IMR-90 (cell line): ENCODE data around the gene RAB43. TPM values are rescaled to one million over a fixed set of nuclear protein-coding genes. Genes with fewer than 3 reads are reported as not detected.

Experiments used
- ATAC-seq: fragments of 200-7000 bp; cut with Tn5 transposase; 2 replicates; pipeline ENCODE4 v1.9.1; 2020; ENCODE audit warnings: low read depth, mild to moderate bottlenecking, moderate library complexity
- BruUV-seq: library from RNA; stranded (reverse); fragments of 400-500 nt; replicated peaks from 2 replicates; lab custom pipeline; 2021; lab: Mats Ljungman, UMichigan
- CTCF ChIA-PET: fragments of 300-600 bp; formaldehyde crosslinking; extraction: SDS; loops from one replicate; lab custom pipeline; 2021; ENCODE audit warnings: antibody characterized with exemption; lab: Yijun Ruan, JAX
- POLR2A ChIA-PET: fragments of 300-600 bp; sonication (Branson Sonifier 250); formaldehyde crosslinking; loops from one replicate; lab custom pipeline; 2022; ENCODE audit warnings: antibody characterized with exemption; ENCODE audit not compliant: unreplicated experiment; lab: Charles Lee
- DNase-seq: peaks from one replicate; pipeline ENCODE4 v3.0.0; 2013
- H2AFZ ChIP-seq: replicated peaks from 2 replicates; pipeline ENCODE3; 2013; ENCODE audit warnings: low read length, mild to moderate bottlenecking; ENCODE audit not compliant: poor library complexity
- H2AK5ac ChIP-seq: 2 replicates; pipeline ENCODE4 v1.6.1; 2013; ENCODE audit warnings: low read depth, low read length, inconsistent platforms
- H2AK9ac ChIP-seq: replicated peaks from 2 replicates; pipeline ENCODE3; 2013; ENCODE audit warnings: mild to moderate bottlenecking, low read depth, low read length, moderate library complexity; ENCODE audit not compliant: poor library complexity
- H2BK120ac ChIP-seq: 2 replicates; pipeline ENCODE4 v1.6.1; 2013; ENCODE audit warnings: low read depth, low read length, inconsistent platforms
- H2BK15ac ChIP-seq: 3 replicates; pipeline ENCODE4 v1.6.1; 2013; ENCODE audit warnings: low read depth, low read length, inconsistent platforms
- H2BK20ac ChIP-seq: 2 replicates; pipeline ENCODE4 v1.6.1; 2013; ENCODE audit warnings: low read depth, mild to moderate bottlenecking, inconsistent platforms, low read length, moderate library complexity
- H2BK5ac ChIP-seq: 2 replicates; pipeline ENCODE4 v1.6.1; 2013; ENCODE audit warnings: mild to moderate bottlenecking, low read depth, low read length, inconsistent platforms; ENCODE audit not compliant: poor library complexity, severe bottlenecking
- H3K14ac ChIP-seq: replicated peaks from 2 replicates; pipeline ENCODE4 v1.6.1; 2013; ENCODE audit warnings: low read depth, low read length, inconsistent platforms
- H3K18ac ChIP-seq: 2 replicates; pipeline ENCODE4 v1.6.1; 2013; ENCODE audit warnings: low read depth, low read length, control low read depth
- H3K23ac ChIP-seq: 2 replicates; pipeline ENCODE4 v1.6.1; 2013; ENCODE audit warnings: low read depth, low read length, inconsistent platforms
- H3K27ac ChIP-seq: 2 replicates; pipeline ENCODE4 v1.5.1; 2013; ENCODE audit warnings: mild to moderate bottlenecking, control low read depth, low read length; ENCODE audit not compliant: insufficient read depth
- H3K27me3 ChIP-seq: 2 replicates; pipeline ENCODE4 v1.6.1; 2013; ENCODE audit warnings: low read length; ENCODE audit not compliant: control insufficient read depth, insufficient read depth
- H3K36me3 ChIP-seq: 2 replicates; pipeline ENCODE4 v1.6.1; 2013; ENCODE audit warnings: low read length, mixed read lengths; ENCODE audit not compliant: control insufficient read depth, insufficient read depth
- H3K4ac ChIP-seq: 2 replicates; pipeline ENCODE4 v1.6.1; 2013; ENCODE audit warnings: low read depth, low read length, inconsistent platforms
- H3K4me1 ChIP-seq: 2 replicates; pipeline ENCODE4 v1.6.1; 2013; ENCODE audit warnings: low read length, mixed read lengths; ENCODE audit not compliant: control insufficient read depth, insufficient read depth
- H3K4me2 ChIP-seq: 2 replicates; pipeline ENCODE4 v1.6.1; 2013; ENCODE audit warnings: low read depth, mild to moderate bottlenecking, control low read depth, low read length, moderate library complexity
- H3K4me3 ChIP-seq: 2 replicates; pipeline ENCODE4 v1.5.1; 2013; ENCODE audit warnings: low read depth, mild to moderate bottlenecking, control low read depth, low read length, moderate library complexity; ENCODE audit not compliant: insufficient read depth
- H3K56ac ChIP-seq: 2 replicates; pipeline ENCODE4 v1.6.1; 2013; ENCODE audit warnings: low read length, inconsistent platforms; ENCODE audit not compliant: insufficient read depth; ENCODE audit errors: extremely low read depth
- H3K79me1 ChIP-seq, 2 experiments: 2 replicates each; pipeline ENCODE4 v1.6.1; 2013; ENCODE audit warnings: low read length in 2 of 2, inconsistent platforms in 1 of 2, low read depth in 1 of 2
- H3K9ac ChIP-seq: 2 replicates; pipeline ENCODE4 v1.6.1; 2013; ENCODE audit warnings: low read depth, low read length, control low read depth
- H3K9me1 ChIP-seq: 2 replicates; pipeline ENCODE4 v1.6.1; 2013; ENCODE audit warnings: low read length, inconsistent platforms; ENCODE audit not compliant: insufficient read depth
- H3K9me3 ChIP-seq: 2 replicates; pipeline ENCODE4 v1.6.1; 2013; ENCODE audit warnings: low read length; ENCODE audit not compliant: control insufficient read depth, insufficient read depth
- H4K20me1 ChIP-seq: 2 replicates; pipeline ENCODE4 v1.6.1; 2013; ENCODE audit warnings: low read length, inconsistent platforms; ENCODE audit not compliant: insufficient read depth
- H4K5ac ChIP-seq: 2 replicates; pipeline ENCODE4 v1.6.1; 2013; ENCODE audit warnings: mild to moderate bottlenecking, low read depth, low read length, control low read depth
- H4K8ac ChIP-seq, 2 experiments: 2 replicates each; pipeline ENCODE4 v1.6.1; 2013; ENCODE audit warnings: low read depth in 2 of 2, low read length in 2 of 2, control low read depth in 1 of 2, inconsistent platforms in 1 of 2
- H4K91ac ChIP-seq: 2 replicates; pipeline ENCODE4 v1.6.1; 2013; ENCODE audit warnings: low read depth, low read length, inconsistent platforms; ENCODE audit not compliant: insufficient read depth
- BHLHE40 ChIP-seq: fragments of 150-350 bp; IDR thresholded peaks from 2 replicates; pipeline ENCODE4 v1.6.1; 2016; ENCODE audit warnings: mild to moderate bottlenecking, low read depth, low read length
- CEBPB ChIP-seq: IDR thresholded peaks from 2 replicates; pipeline ENCODE4 v1.6.1; 2012; ENCODE audit warnings: low read depth, low read length, improper control_type of control experiment
- CHD1 ChIP-seq: IDR thresholded peaks from 2 replicates; pipeline ENCODE4 v1.6.1; 2012; ENCODE audit warnings: low read depth, low read length, improper control_type of control experiment
- CTCF ChIP-seq: conservative IDR thresholded peaks from 2 replicates; pipeline ENCODE4 v1.5.1; 2012; ENCODE audit warnings: mild to moderate bottlenecking, low read depth, low read length, improper control_type of control experiment
- ELK1 ChIP-seq: fragments of 150-350 bp; IDR thresholded peaks from 2 replicates; pipeline ENCODE4 v1.6.1; 2016; ENCODE audit warnings: low read depth, mild to moderate bottlenecking, low read length, moderate library complexity, borderline replicate concordance
- MAFK ChIP-seq: IDR thresholded peaks from 2 replicates; pipeline ENCODE4 v1.6.1; 2012; ENCODE audit warnings: low read depth, low read length, improper control_type of control experiment
- MAZ ChIP-seq: IDR thresholded peaks from 2 replicates; pipeline ENCODE4 v1.6.1; 2012; ENCODE audit warnings: low read depth, mild to moderate bottlenecking, low read length, improper control_type of control experiment, moderate library complexity, borderline replicate concordance
- MXI1 ChIP-seq: IDR thresholded peaks from 2 replicates; pipeline ENCODE4 v1.6.1; 2012; ENCODE audit warnings: low read depth, mild to moderate bottlenecking, low read length, moderate library complexity, borderline replicate concordance
- POLR2A ChIP-seq: IDR thresholded peaks from 2 replicates; pipeline ENCODE4 v1.6.1; 2012; ENCODE audit warnings: mild to moderate bottlenecking, low read depth, low read length
- RAD21 ChIP-seq: IDR thresholded peaks from 2 replicates; pipeline ENCODE4 v1.6.1; 2012; ENCODE audit warnings: low read length, improper control_type of control experiment
- RCOR1 ChIP-seq: IDR thresholded peaks from 2 replicates; pipeline ENCODE4 v1.6.1; 2012; ENCODE audit warnings: mild to moderate bottlenecking, low read length, improper control_type of control experiment; ENCODE audit not compliant: insufficient replicate concordance
- RFX5 ChIP-seq: IDR thresholded peaks from 2 replicates; pipeline ENCODE4 v1.8.0; 2012; ENCODE audit warnings: low read depth, mild to moderate bottlenecking, low read length, moderate library complexity
- SMC3 ChIP-seq: fragments of 150-350 bp; IDR thresholded peaks from 2 replicates; pipeline ENCODE4 v1.6.1; 2016; ENCODE audit warnings: low read depth, mild to moderate bottlenecking, antibody characterized with exemption, low read length, moderate library complexity
- USF2 ChIP-seq: fragments of 150-350 bp; IDR thresholded peaks from 2 replicates; pipeline ENCODE4 v1.6.1; 2017; ENCODE audit warnings: mild to moderate bottlenecking, antibody characterized with exemption, low read length, low read depth
- WGBS, 2 experiments: methylation state at CpG; one replicate each; pipeline versions ENCODE4 v1.1.5 to v1.1.7; 2013; ENCODE audit warnings: missing lambda C conversion rate in 2 of 2; ENCODE audit not compliant: insufficient read length in 1 of 2; ENCODE audit errors: extremely low coverage in 2 of 2; 5-methylcytosine and 5-hydroxymethylcytosine counted together
- dilution Hi-C: fragments of 300-500 bp; cut with HindIII; formaldehyde crosslinking; loops from one replicate; pipeline ENCODE4 v1.14.3; 2018; ENCODE audit warnings: low sequenced_read_pairs; ENCODE audit not compliant: unreplicated experiment
- in situ Hi-C: fragments of 300-500 bp; cut with MboI; formaldehyde crosslinking; loops from 3 replicates; pipeline ENCODE4 v1.14.3; 2019; ENCODE audit warnings: low sequenced_read_pairs, inconsistent platforms, mixed read lengths
- intact Hi-C: fragments of 100-400 bp; cut with micrococcal nuclease; formaldehyde crosslinking; loops from 2 replicates; pipeline ENCODE4 v1.10.0; 2022
- polyA plus RNA-seq, 3 experiments: library from polyadenylated mRNA; depleted of rRNA; stranded (reverse); fragments of >200 nt; gene quantifications; 2 replicates each; pipeline ENCODE4 v1.2.3, GENCODE V29; 2012; ENCODE audit warnings: low replicate concordance in 1 of 3
- total RNA-seq: library from RNA; depleted of rRNA; stranded (reverse); fragments of >200 nt; gene quantifications from 2 replicates; pipeline ENCODE4 v1.2.3, GENCODE V29; 2012

Gene RAB43
- total and polyA plus RNA-seq, 2 of the 4 experiments (the other 2 are of a cell fraction), result 9.9 to 14.0 TPM

- in situ Hi-C loops, result no loop called here
- dilution Hi-C loops, result no loop called here
- Histone ChIP-seq H4K91ac (no peak overlapping the region), H2AK5ac (no peak overlapping the region), H2BK20ac (no peak overlapping the region), H3K23ac (no peak overlapping the region), H2BK15ac (no peak overlapping the region), H3K18ac (no peak overlapping the region), H3K27ac (no peak overlapping the region), H4K8ac (no peak overlapping the region), H3K36me3 (peaks cover 18% of the 10 kb centered on the region), H4K5ac (no peak overlapping the region), H3K4me2 (no peak overlapping the region), H2BK120ac (no peak overlapping the region), H4K20me1 (peaks cover 35% of the 10 kb centered on the region; the same call in 1 of the 2 replicates), H3K9me3 (no peaks in the 10 kb centered on the region), H3K56ac (no peak overlapping the region), H3K4ac (no peak overlapping the region), H3K79me1 (peaks cover 15 to 34% of the 10 kb centered on the region in 2 experiments; a peak in 3 of 4 replicates), H3K4me1 (no peaks in the 10 kb centered on the region), H3K14ac (no peak overlapping the region), H3K4me3 (no peak overlapping the region), H2AFZ (no peak overlapping the region), H2AK9ac (no peak overlapping the region), H3K27me3 (no peaks in the 10 kb centered on the region), H3K9me1 (0 out of 2 replicates have a peak, but pooled peaks cover 3% of the 10 kb centered on the region), H2BK5ac (no peak overlapping the region), H3K9ac (no peak overlapping the region)
- POLR2A ChIA-PET, result no interaction called here
- DNase-seq (no peak), ATAC-seq (no peak)
- BruUV-seq, result no TSS peak
- no CpG with 5 or more reads among the region's 10 CpGs for WGBS, 2 experiments
- intact Hi-C loops, result no loop called here
- no peak for TF ChIP-seq CTCF
- TF ChIP-seq MAZ, result no peak
- TF ChIP-seq RFX5, result no peak
- no peak for TF ChIP-seq BHLHE40
- TF ChIP-seq USF2, result no peak
- no peak for TF ChIP-seq RCOR1
- TF ChIP-seq CHD1, result no peak
- TF ChIP-seq CEBPB, result no peak
- TF ChIP-seq MXI1, result no peak
- TF ChIP-seq RAD21, result no peak
- no peak for TF ChIP-seq SMC3
- TF ChIP-seq ELK1, result no peak
- TF ChIP-seq POLR2A, result no peak
- TF ChIP-seq MAFK, result no peak
- CTCF ChIA-PET, result no interaction called here
Observed at GRCh38 chr3:129095285-129095684, 26.3 kb downstream of the RAB43 start.
